ENCODE results near the gene C1orf105.
"Not testable (repeated sequence)": the region's sequence is repeated elsewhere in the genome, so short reads cannot be mapped to it uniquely, and the experiment has no call there.

C1orf105 gene

GRCh38 chr1:172489847-172490246, 69.4 kb downstream of the C1orf105 start:
- no peak for DNase-seq
- ATAC-seq, result no peak

DNA sequence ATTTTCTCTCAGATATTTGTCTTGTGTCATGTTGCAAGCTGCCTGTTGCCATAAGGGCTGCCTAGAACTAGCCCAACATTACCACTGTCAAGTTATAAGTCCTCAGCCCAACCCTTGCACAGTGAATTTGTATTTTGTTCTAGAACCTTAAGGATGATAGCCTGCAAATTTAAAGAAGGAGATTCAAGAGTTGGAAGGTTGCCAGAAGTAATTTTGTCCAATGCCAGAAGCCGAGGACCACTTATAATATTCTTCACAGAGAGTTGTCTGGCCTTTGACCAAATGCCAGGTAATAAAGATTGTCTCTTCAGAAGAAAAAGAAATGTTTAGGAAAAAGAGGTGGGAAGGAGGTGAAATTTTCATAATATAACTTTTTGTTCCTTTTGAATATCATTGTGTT, 71.9 kb downstream of the C1orf105 start:
- DNase-seq (no peak), ATAC-seq (no peak)

DNA sequence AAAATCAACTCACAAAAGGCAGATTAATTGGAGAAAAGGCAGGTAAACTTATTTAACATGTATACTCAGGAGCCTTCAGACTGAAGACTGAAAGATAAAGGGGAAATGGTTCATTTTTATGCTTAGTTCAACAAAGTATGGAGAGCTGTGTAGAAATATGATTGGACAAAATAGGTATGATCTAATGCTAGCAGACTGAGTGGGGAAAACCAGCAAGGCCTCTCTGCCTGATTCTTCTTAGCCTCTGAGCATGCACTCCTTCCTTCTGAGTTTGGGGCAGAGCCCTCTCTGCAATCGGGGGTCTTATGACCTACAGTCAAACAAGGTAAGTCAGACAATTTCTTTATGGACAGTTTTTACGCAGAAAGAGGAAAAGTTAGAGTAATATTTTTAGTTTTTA, 73.7 kb downstream of the C1orf105 start:
- DNase-seq (no peak), ATAC-seq (no peak)

GRCh38 chr1:172496127-172496526, 75.6 kb downstream of the C1orf105 start:
- ATAC-seq, DNase-seq: not testable (repeated sequence)

- no peak for DNase-seq
- no peak for ATAC-seq
Observed at GRCh38 chr1:172496678-172497077, 76.2 kb downstream of the C1orf105 start.

DNA sequence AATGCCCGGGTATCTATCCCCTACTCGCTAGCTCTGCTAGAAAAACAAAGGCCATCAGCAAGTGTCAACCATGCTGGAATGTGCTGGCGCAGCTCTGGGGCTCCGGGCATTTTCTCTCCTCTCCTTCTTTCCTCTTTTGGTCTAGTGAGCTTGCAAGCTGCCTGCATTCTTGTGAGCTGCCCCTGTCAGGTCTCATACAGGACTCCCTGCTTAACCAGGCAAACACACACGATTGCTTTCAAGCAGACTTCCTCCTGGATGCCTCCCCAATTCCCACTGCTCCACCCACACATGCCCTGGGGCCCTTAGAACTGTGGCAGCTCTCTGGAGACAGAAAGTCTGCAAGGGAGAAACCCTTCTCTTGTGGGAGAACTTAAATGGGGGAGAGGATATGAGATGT, 76.7 kb downstream of the C1orf105 start:
- no peak for ATAC-seq
- DNase-seq, result no peak

- no peak for ATAC-seq
- DNase-seq, result no peak
Observed at GRCh38 chr1:172498857-172499256, 78.4 kb downstream of the C1orf105 start.

DNA sequence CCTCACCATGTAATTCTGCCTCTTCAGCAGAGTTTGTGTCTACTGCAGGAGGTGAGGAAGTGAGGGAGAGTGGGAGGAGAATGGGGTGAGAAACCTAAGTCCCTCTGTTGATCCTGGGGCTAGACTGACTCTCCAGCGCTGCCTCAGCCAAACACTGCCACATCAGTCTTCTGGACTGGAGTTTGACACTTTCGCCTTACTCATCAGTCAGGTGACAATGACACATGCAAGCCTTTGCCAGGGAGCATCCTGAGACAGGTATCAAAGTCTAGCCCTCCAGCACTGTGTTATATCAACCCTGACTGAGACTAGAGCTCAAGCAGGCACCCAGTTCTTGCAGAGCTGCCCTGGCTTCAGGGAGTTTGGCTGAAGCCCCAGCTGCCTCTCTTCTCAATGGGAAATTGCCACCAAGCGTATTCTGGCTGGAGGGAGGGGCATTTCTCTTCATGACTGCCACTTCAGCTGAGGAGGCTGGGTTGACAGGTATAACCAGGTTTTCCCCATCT, 79.2 kb downstream of the C1orf105 start:
- no peak for DNase-seq
- peak; percentile 46 for ATAC-seq

DNA sequence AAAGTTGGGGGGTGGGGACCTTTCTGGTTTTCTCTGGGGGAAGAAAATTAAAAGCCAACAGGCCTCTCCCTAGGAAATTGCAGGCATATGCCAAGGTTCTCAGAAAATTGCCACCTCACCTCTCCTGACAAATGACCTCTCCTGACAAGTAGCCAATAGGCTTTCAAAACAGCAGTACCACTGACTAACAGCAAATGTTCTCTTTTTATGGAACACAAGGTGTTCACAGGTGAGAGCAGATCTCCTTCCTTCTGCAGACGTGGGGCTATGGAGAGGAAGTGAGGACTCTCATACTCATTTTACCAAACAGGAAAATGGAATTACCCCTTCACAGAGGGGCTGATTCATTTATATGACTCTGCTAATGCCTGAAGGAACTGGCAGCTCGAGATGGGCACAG, 79.7 kb downstream of the C1orf105 start:
- DNase-seq, result no peak
- no peak for ATAC-seq

DNA sequence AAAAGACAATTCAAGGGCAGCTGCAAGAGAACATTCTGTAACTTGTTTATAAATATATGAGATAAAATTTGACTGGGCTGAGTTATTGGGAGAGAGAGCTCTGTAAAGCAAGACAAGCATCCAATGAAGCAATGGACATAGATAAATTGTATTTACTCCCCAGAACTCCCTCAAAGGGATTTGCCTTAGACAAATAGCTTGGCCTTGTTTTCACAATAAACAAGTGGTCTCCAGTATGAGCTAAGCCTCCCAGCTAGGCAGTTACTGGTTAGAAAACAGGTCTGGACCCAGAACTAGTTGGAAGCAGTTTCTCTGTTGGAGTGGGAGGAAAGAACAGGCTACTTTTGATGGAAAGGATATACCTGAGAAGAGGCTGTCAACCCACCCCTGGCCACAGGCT, 87.3 kb downstream of the C1orf105 start:
- no peak for ATAC-seq
- DNase-seq, result no peak

DNA sequence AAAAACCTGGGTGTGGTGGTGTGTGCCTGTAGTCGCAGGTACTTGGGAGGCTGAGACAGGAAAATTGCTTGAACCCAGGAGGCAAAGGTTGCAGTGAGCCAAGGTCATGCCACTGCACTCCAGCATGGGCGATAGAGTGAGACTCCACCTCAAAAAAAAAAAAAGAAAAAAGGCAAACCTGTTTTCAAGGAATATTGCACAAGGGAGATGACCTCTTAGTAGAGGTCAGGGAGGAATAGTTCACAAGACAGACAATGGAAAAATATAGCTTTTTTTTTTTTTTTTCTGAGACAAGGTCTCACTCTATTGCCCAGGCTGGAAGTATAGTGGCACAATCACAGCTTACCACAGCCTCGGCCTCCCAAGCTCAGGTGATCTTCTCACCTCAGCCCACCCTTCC, 90.0 kb downstream of the C1orf105 start:
- ATAC-seq (no peak), DNase-seq (no peak)

GRCh38 chr1:172512591-172512990, 92.1 kb downstream of the C1orf105 start:
- DNase-seq (no peak), ATAC-seq (no peak)

DNA sequence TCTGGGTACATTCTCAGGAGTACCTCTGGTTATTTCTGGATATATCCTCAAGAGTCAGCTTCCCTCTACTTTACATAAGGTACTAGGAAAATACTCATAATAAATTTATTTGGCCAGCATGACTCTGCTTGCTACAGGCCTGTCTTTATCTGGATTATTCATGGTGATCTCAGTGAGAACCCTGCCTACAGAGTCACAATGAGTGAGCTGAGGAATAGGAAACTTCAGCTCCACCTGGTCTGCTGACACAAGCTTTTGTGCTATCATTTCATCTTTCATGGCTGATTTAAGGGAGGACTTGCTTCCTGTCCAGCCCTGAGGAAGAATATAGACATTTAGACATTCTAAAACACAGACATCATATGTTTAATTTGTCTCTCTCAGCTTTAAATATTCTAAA, 93.0 kb downstream of the C1orf105 start:
- ATAC-seq (no peak), DNase-seq (no peak)

GRCh38 chr1:172514108-172514507, 93.6 kb downstream of the C1orf105 start:
- DNase-seq, result no peak
- no peak for ATAC-seq

GRCh38 chr1:172515436-172515835, 95.0 kb downstream of the C1orf105 start:
- ATAC-seq, result no peak
- no peak for DNase-seq

DNA sequence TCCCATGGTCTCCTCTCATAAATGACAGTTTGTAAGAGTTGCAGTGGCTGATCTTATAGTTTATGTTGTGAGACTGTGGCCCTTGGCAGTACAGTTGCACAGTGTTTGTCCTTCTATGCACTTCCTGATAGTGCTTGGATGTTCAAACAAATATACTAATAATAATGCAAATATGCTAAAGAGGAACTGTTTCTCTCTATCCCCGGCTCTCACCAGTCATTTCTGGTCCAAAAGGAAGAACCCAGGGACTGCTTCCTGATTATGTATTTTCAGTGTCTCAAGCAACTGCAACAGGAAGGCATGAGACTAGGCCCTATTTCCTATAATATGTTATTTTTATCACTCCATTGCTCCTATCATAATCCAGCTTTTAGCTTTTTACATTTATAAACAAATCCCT, 95.4 kb downstream of the C1orf105 start:
- DNase-seq, result no peak
- no peak for ATAC-seq

GRCh38 chr1:172517081-172517480, 96.6 kb downstream of the C1orf105 start:
- no peak for DNase-seq
- no peak for ATAC-seq

DNA sequence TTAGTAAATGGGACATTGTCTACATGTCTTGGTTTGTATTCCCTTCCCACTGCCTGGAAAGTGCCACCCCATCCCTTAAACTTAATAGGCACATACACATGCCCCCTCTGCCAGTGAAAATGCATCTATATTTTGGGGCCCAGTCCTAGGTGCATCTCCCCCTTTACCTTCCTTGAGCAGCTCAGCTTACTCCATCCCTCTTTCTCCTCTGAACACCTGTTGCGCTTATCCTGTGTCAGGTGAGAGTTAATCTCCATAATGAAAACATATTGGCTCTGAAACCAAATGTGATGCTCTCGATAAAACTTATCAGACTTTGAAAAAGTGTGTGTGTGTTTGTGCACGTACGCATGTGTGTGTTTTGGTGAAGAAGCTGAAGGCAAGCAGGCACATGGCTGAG, 97.1 kb downstream of the C1orf105 start:
- DNase-seq (no peak), ATAC-seq (no peak)

Measured in stimulated activated naive CD8-positive, alpha-beta T cell treated with anti-CD3 and anti-CD28 coated beads, Interleukin-15, Interleukin-2, amounts not matched to agents 100 U/mL and 50 U/mL, for 24 hours (primary cell).